ENCODE data around the gene TOPORS. TPM values are rescaled to one million over a fixed set of nuclear protein-coding genes. Genes with fewer than 3 reads are reported as not detected.
"Not testable (repeated sequence)": the region's sequence is repeated elsewhere in the genome, so short reads cannot be mapped to it uniquely, and the experiment has no call there.

TOPORS gene
- total RNA-seq, 3 donors from 2014 or later = 12.5 to 18.2 (median 16.6) TPM

- H3K36me3 ChIP-seq (ENCODE audit: low read depth) = no peaks in the 10 kb centered on the region
- no peak for TF ChIP-seq CTCF (IDR thresholded peaks at IDR 0.05)
- ATAC-seq (peak; percentile 85), DNase-seq (peak; percentile 93 to 95 (median 94))
- H3K4me1 ChIP-seq (ENCODE audit: low read depth) = peaks cover 15% of the 10 kb centered on the region
- H3K9me3 ChIP-seq = no peaks in the 10 kb centered on the region
- intact Hi-C loops (cut with DNase I, micrococcal nuclease) = no loop called here
- H3K4me3 ChIP-seq = peak overlapping the region; percentile 67
Measured at GRCh38 chr9:32550562-32551275, 1.7 kb downstream of the TOPORS start.

- no peak for TF ChIP-seq CTCF (IDR thresholded peaks at IDR 0.05)
- ATAC-seq (no peak), DNase-seq (no peak)
- no peaks in the 10 kb centered on the region for H3K9me3 ChIP-seq
- intact Hi-C loops (cut with DNase I, micrococcal nuclease) = no loop called here
- peaks cover 15% of the 10 kb centered on the region for H3K4me1 ChIP-seq (ENCODE audit: low read depth)
- H3K4me3 ChIP-seq = peak overlapping the region; percentile 67
- no peaks in the 10 kb centered on the region for H3K36me3 ChIP-seq (ENCODE audit: low read depth)
Measured at GRCh38 chr9:32550150-32550561, 2.2 kb downstream of the TOPORS start.

- H3K9me3 ChIP-seq; H3K4me3 ChIP-seq; H3K36me3 ChIP-seq (ENCODE audit: low read depth); intact Hi-C loops (cut with DNase I, micrococcal nuclease); ATAC-seq; DNase-seq: not testable (repeated sequence)
- peaks cover 14% of the 10 kb centered on the region for H3K4me1 ChIP-seq (ENCODE audit: low read depth)
Measured at GRCh38 chr9:32548213-32548612, 4.2 kb downstream of the TOPORS start.

DNA sequence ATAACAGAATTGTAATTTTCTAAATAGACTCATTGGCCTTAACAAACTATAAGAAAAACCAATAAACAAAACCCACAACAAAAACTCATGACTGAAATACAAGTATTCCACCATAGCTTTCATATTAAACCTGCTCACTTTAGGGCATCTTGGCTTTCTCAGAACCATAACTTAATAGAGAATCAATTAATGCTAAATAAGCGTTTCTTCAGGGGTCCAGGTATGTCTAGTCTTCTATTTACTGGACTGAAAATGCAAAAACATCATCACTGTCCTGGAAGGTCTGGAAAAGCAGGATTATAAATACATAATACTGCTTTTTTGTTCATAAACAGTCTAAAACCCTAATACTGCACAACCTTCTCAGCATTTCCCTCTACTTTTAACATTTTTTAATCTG, 6.5 kb downstream of the TOPORS start:
- no peak for ATAC-seq
- intact Hi-C loops (cut with DNase I, micrococcal nuclease) = no loop called here

DNA sequence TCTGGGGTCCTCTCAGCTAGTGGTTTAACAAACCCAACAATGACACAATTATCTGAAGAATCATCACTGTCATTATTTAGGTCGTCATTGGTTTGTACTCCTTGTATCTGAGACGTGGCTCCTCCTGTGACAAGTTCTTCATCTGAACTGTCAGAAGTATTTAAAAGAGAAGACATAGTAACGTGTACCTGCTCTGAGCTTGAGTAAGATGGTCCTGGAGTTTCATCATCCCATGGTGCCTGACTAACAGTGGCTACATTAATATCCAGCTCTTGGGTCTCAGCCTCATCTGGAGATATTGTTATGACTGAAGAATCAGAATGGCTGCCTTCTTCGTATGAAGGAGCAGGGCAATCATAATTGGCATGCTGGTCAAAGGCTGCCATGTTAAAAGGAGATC, 9.3 kb downstream of the TOPORS start:
- no peaks in the 10 kb centered on the region for H3K36me3 ChIP-seq (ENCODE audit: low read depth)
- intact Hi-C loops (cut with DNase I, micrococcal nuclease) = no loop called here
- H3K4me3 ChIP-seq = no peak overlapping the region
- no peaks in the 10 kb centered on the region for H3K9me3 ChIP-seq
- DNase-seq = no peak
- H3K4me1 ChIP-seq (ENCODE audit: low read depth) = no peaks in the 10 kb centered on the region
- no peak for ATAC-seq
- no peak for TF ChIP-seq CTCF (IDR thresholded peaks at IDR 0.05)

More for the DNA sequence above, 6.5 kb downstream of the TOPORS start:
- DNase-seq = no peak
- Histone ChIP-seq H3K4me3 (no peak overlapping the region), H3K9me3 (no peaks in the 10 kb centered on the region), H3K4me1 (ENCODE audit: low read depth) (peaks cover 8% of the 10 kb centered on the region), H3K36me3 (ENCODE audit: low read depth) (no peaks in the 10 kb centered on the region)
- no peak for TF ChIP-seq CTCF (IDR thresholded peaks at IDR 0.05)

DNA sequence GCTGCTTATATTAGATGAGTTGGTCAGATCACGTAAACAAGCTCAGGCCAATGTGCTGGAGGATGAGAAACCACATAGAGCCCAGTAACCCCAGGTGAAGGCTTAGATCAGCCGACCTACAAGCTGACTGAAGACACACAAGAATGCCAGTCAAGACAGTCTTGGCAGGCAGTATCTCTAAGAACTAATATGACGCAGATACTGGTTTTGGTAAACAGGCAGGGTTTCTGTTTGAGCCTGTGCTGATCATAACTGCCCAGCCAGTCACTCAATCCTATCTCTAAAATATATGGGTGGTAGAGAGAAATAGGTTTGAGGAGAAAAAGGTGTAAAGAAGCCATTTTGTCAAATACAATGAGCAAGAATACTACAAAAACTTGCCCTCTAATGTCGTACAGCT, 18.6 kb downstream of the TOPORS start:
- Histone ChIP-seq H3K4me1 (ENCODE audit: low read depth) (no peaks in the 10 kb centered on the region), H3K9me3 (no peaks in the 10 kb centered on the region), H3K36me3 (ENCODE audit: low read depth) (no peaks in the 10 kb centered on the region), H3K4me3 (no peak overlapping the region)
- intact Hi-C loops (cut with DNase I, micrococcal nuclease) = no loop called here
- ATAC-seq = no peak
- DNase-seq = no peak
- no peak for TF ChIP-seq CTCF (IDR thresholded peaks at IDR 0.05)

Data from mucosa of descending colon (tissue), 3 donors.